SK-N-SH (cell line): ENCODE measurements around the gene GMPR. TPM values are rescaled to one million over a fixed set of nuclear protein-coding genes. Genes with fewer than 3 reads are reported as not detected.

ENCODE experiments used
- CTCF ChIA-PET: fragments of 300-600, 350-600 bp; formaldehyde crosslinking; extraction: SDS; loops from one replicate; lab custom pipeline; 2021; lab: Yijun Ruan, JAX
- POLR2A ChIA-PET: fragments of 350-600 bp; sonication (Branson Sonifier 250); formaldehyde crosslinking; extraction: SDS; loops from one replicate; lab custom pipeline; 2020; ENCODE audit warnings: antibody characterized with exemption, inconsistent platforms; lab: Yijun Ruan, JAX
- DNase-seq: peaks from one replicate; pipeline ENCODE4 v3.0.0; 2012
- H2AFZ ChIP-seq: fragments of 200-600 bp; sonication (generic); 2 replicates; pipeline ENCODE4 v1.8.1; 2016; ENCODE audit warnings: antibody characterized with exemption, mild to moderate bottlenecking, low read depth
- H3F3A ChIP-seq: fragments of 200-600 bp; sonication (generic); replicated peaks from 2 replicates; pipeline ENCODE3; 2016; ENCODE audit warnings: antibody characterized with exemption, mild to moderate bottlenecking; ENCODE audit not compliant: insufficient read depth
- H3K27ac ChIP-seq, 2 experiments: fragments of 200-500 bp in 1 of 2; fragments of 200-600 bp in 1 of 2; sonication (Bioruptor generic) in 1 of 2; sonication (generic), shearing (Covaris generic) in 1 of 2; 2 replicates each; pipeline versions ENCODE4 v1.5.1 to v1.6.1; 2014 to 2016; ENCODE audit warnings: low read depth in 2 of 2, inconsistent platforms in 1 of 2, low read length in 1 of 2, mild to moderate bottlenecking in 1 of 2, mixed read lengths in 1 of 2
- H3K27me3 ChIP-seq: fragments of 200-600 bp; sonication (generic), shearing (Covaris generic); 2 replicates; pipeline ENCODE4 v1.6.1; 2016; ENCODE audit warnings: mixed run types; ENCODE audit not compliant: insufficient read depth
- H3K36me3 ChIP-seq, 2 experiments: fragments of 200-500 bp in 1 of 2; fragments of 200-600 bp in 1 of 2; sonication (Bioruptor generic) in 1 of 2; sonication (generic) in 1 of 2; replicated peaks in 1 of 2; 2 replicates each; pipeline versions ENCODE3 to v1.5.1; 2014 to 2016; ENCODE audit warnings: low read length in 1 of 2, mild to moderate bottlenecking in 1 of 2; ENCODE audit not compliant: insufficient read depth in 2 of 2, control insufficient read depth in 1 of 2
- H3K4me1 ChIP-seq, 2 experiments: fragments of 200-500 bp in 1 of 2; fragments of 200-600 bp in 1 of 2; sonication (Bioruptor generic) in 1 of 2; sonication (generic), shearing (Covaris generic) in 1 of 2; 2 replicates each; pipeline versions ENCODE4 v1.5.1 to v1.6.1; 2014 to 2016; ENCODE audit warnings: low read depth in 1 of 2, low read length in 1 of 2, mixed run types in 1 of 2; ENCODE audit not compliant: insufficient read depth in 2 of 2, control insufficient read depth in 1 of 2
- H3K4me2 ChIP-seq: fragments of 200-600 bp; sonication (generic), shearing (Covaris generic); 2 replicates; pipeline ENCODE4 v1.6.1; 2017; ENCODE audit warnings: mixed run types
- H3K4me3 ChIP-seq, 2 experiments: fragments of 200-500 bp in 1 of 2; fragments of 200-600 bp in 1 of 2; sonication (Bioruptor generic) in 1 of 2; sonication (generic), shearing (Covaris generic) in 1 of 2; 2 replicates each; pipeline versions ENCODE4 v1.5.1 to v1.8.1; 2014 to 2016; ENCODE audit warnings: low read depth in 2 of 2, inconsistent platforms in 1 of 2, low read length in 1 of 2, mild to moderate bottlenecking in 1 of 2, mixed read lengths in 1 of 2, moderate library complexity in 1 of 2
- H3K79me2 ChIP-seq: fragments of 200-600 bp; sonication (generic); 2 replicates; pipeline ENCODE4 v1.8.1; 2017; ENCODE audit warnings: mild to moderate bottlenecking; ENCODE audit not compliant: insufficient read depth
- H3K9ac ChIP-seq: fragments of 200-600 bp; sonication (generic); 2 replicates; pipeline ENCODE4 v1.6.1; 2017; ENCODE audit warnings: mixed run types
- H3K9me2 ChIP-seq: fragments of 200-600 bp; sonication (generic); 2 replicates; pipeline ENCODE4 v1.6.1; 2017; ENCODE audit warnings: mixed run types
- H3K9me3 ChIP-seq: fragments of 200-600 bp; sonication (generic); 2 replicates; pipeline ENCODE4 v1.6.1; 2017; ENCODE audit warnings: mixed run types, mild to moderate bottlenecking, moderate library complexity
- H4K20me1 ChIP-seq: fragments of 200-600 bp; sonication (generic); 2 replicates; pipeline ENCODE4 v1.6.1; 2017; ENCODE audit warnings: mild to moderate bottlenecking, mixed run types; ENCODE audit not compliant: insufficient read depth
- CHD2 ChIP-seq: fragments of 150-350 bp; IDR thresholded peaks from 2 replicates; pipeline ENCODE4 v1.6.1; 2018; ENCODE audit warnings: low read length; ENCODE audit not compliant: partially characterized antibody
- CTCF ChIP-seq: fragments of 200-600 bp; sonication (generic); IDR thresholded peaks from 2 replicates; pipeline ENCODE4 v1.6.1; 2017; ENCODE audit warnings: antibody characterized with exemption, mild to moderate bottlenecking, moderate library complexity
- ELF1 ChIP-seq: IDR thresholded peaks from 2 replicates; pipeline ENCODE4 v1.4.0; 2012
- FOSL2 ChIP-seq: IDR thresholded peaks from 2 replicates; pipeline ENCODE4 v1.4.0; 2012; ENCODE audit warnings: low read depth, mild to moderate bottlenecking, moderate library complexity, borderline replicate concordance
- FOXJ3 ChIP-seq: sonication (generic); formaldehyde crosslinking; IDR thresholded peaks from 2 replicates; pipeline ENCODE4 v1.5.1; 2020; ENCODE audit warnings: mild to moderate bottlenecking, missing genetic modification reagents
- MAX ChIP-seq: IDR thresholded peaks from 2 replicates; pipeline ENCODE4 v1.4.0; 2012; ENCODE audit warnings: low read depth
- MXI1 ChIP-seq: IDR thresholded peaks from 2 replicates; pipeline ENCODE4 v1.6.1; 2012; ENCODE audit warnings: mild to moderate bottlenecking, low read depth, low read length, improper control_type of control experiment
- NFIC ChIP-seq: IDR thresholded peaks from 2 replicates; pipeline ENCODE4 v1.4.0; 2012; ENCODE audit warnings: borderline replicate concordance
- POLR2AphosphoS5 ChIP-seq: IDR thresholded peaks from 2 replicates; pipeline ENCODE4 v1.6.1; 2012; ENCODE audit warnings: low read depth, low read length
- RCOR1 ChIP-seq: fragments of 150-350 bp; IDR thresholded peaks from 2 replicates; pipeline ENCODE4 v1.6.1; 2017; ENCODE audit warnings: antibody characterized with exemption, low read length
- RXRA ChIP-seq: IDR thresholded peaks from 2 replicates; pipeline ENCODE4 v1.4.0; 2012; ENCODE audit warnings: low read depth, mild to moderate bottlenecking, borderline replicate concordance
- SMC3 ChIP-seq: IDR thresholded peaks from 2 replicates; pipeline ENCODE4 v1.6.1; 2012; ENCODE audit warnings: low read depth, low read length, improper control_type of control experiment
- YY1 ChIP-seq: IDR thresholded peaks from 2 replicates; pipeline ENCODE4 v1.4.0; 2012; ENCODE audit warnings: low read depth, mild to moderate bottlenecking
- ZBTB33 ChIP-seq: IDR thresholded peaks from 2 replicates; pipeline ENCODE4 v1.4.0; 2012; ENCODE audit warnings: low read depth, borderline replicate concordance
- WGBS: methylation state at CpG from one replicate; pipeline ENCODE4 v1.1.6; 2017; ENCODE audit warnings: low lambda C conversion rate; 5-methylcytosine and 5-hydroxymethylcytosine counted together
- polyA plus RNA-seq, 3 experiments: library from polyadenylated mRNA; depleted of rRNA; stranded (reverse); fragments of >200 nt; gene quantifications; 2 replicates each; pipeline ENCODE4 v1.2.3, GENCODE V29; 2012
- TF ChIP-seq, protein P1 (sequence below): fragments of 150-350 bp; IDR thresholded peaks from 2 replicates; pipeline ENCODE4 v1.6.1; 2016; ENCODE audit warnings: mild to moderate bottlenecking, low read depth, low read length
- TF ChIP-seq, protein P2 (sequence below): IDR thresholded peaks from 2 replicates; pipeline ENCODE4; 2012

The GMPR gene
- polyA plus RNA-seq, 1 of the 3 experiments (the other 2 are of a cell fraction) = 21.0 TPM

DNA sequence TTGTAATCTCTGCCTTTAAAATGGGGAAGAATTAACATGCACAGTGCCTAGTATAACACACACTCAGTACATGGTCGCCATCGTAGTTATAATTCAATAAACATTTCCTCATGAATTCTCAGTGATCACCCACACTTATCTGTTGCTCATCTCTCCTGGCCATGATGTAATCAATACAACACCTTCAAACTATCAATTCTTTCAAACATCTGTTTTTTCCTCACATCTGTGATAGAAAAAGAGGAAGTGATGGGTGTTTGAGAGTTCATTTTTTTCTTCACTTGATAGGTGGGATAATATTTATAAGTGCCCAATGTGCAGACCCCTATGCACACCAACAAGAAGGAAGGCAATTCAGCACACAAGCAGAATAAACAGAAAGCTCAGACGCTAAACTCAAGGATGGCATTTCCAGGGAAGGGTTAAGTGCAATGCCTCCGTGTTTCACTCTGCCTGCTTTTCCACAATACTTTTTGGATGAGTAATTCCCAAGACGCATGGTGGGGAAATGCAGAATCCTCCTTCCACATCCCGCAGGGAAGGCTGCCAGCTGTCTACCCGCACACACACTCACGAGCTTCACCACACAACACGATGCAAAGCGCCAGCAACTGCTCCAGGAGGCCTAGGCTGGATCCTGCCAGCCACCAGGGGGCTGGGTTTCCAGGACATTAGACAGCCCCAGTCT lies 100.3 kb downstream of the GMPR start (continued):
- peak; percentile 54 for TF ChIP-seq SMC3
- TF ChIP-seq ELF1 = no peak; the same call in 1 of the 2 replicates
- no peak for TF ChIP-seq CHD2
- peak; percentile 91 for TF ChIP-seq RXRA
- 0 out of 2 replicates have a peak, but pooled peaks have one; percentile 36 for TF ChIP-seq YY1
- TF ChIP-seq POLR2AphosphoS5 = peak; percentile 80
- TF ChIP-seq NFIC = peak; percentile 99
- peak; percentile 47 for TF ChIP-seq MXI1
- TF ChIP-seq, protein P1, sequence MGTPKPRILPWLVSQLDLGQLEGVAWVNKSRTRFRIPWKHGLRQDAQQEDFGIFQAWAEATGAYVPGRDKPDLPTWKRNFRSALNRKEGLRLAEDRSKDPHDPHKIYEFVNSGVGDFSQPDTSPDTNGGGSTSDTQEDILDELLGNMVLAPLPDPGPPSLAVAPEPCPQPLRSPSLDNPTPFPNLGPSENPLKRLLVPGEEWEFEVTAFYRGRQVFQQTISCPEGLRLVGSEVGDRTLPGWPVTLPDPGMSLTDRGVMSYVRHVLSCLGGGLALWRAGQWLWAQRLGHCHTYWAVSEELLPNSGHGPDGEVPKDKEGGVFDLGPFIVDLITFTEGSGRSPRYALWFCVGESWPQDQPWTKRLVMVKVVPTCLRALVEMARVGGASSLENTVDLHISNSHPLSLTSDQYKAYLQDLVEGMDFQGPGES = no peak
- TF ChIP-seq, protein P2, sequence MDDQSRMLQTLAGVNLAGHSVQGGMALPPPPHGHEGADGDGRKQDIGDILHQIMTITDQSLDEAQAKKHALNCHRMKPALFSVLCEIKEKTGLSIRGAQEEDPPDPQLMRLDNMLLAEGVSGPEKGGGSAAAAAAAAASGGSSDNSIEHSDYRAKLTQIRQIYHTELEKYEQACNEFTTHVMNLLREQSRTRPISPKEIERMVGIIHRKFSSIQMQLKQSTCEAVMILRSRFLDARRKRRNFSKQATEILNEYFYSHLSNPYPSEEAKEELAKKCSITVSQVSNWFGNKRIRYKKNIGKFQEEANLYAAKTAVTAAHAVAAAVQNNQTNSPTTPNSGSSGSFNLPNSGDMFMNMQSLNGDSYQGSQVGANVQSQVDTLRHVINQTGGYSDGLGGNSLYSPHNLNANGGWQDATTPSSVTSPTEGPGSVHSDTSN = peak; percentile 88

DNA sequence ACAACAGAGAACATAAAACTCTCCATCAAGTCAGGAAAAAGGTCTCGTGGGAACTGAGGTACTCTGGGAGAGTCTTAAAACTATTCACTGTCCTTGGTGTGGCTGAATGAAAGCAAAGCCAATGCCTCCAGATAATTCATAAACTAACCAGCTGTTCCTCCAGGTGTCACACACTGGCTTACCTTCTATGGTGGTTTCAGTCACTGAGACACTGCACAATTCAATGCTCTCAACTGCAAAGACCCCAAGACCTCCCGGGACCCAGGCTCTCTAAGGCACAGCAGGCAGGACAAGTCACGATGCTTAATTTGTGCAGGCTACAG lies 100.8 kb downstream of the GMPR start:
- Histone ChIP-seq H3K9me2 (no peaks in the 10 kb centered on the region), H3K36me3 (no peaks in the 10 kb centered on the region), H3K4me1 (peaks cover 39 to 54% of the 10 kb centered on the region in 2 experiments)
- no peak for DNase-seq
- TF ChIP-seq FOSL2 = no peak
- TF ChIP-seq FOXJ3 (CRISPR knock-in tag) = no peak
- TF ChIP-seq SMC3 = no peak
- no peak for TF ChIP-seq ZBTB33
- TF ChIP-seq, protein P2 = no peak
- TF ChIP-seq CTCF = no peak
- no peak for TF ChIP-seq RCOR1
- TF ChIP-seq MAX = no peak
- TF ChIP-seq, all 33 proteins: peak for 0
- Histone ChIP-seq H3K9ac (peak overlapping the region; percentile 20; the same call in 1 of the 2 replicates), H3K4me2 (peak overlapping the region; percentile 35), H3K27ac (peak overlapping the region; percentile 89 to 94), H3K27me3 (no peaks in the 10 kb centered on the region), H3F3A (peaks cover 36% of the 10 kb centered on the region), H4K20me1 (no peaks in the 10 kb centered on the region; the same call in 1 of the 2 replicates), H3K4me3 (no peak overlapping the region), H2AFZ (no peak overlapping the region), H3K79me2 (peaks cover 9% of the 10 kb centered on the region), H3K9me3 (no peaks in the 10 kb centered on the region)
- ChIA-PET POLR2A (interaction anchor here (0.6 kb wide), 1 partner anchor 36 kb away, joined by 3 read pairs; no protein-coding TSS in a partner anchor), CTCF (interaction anchor here (0.8 to 3.3 kb wide), 8 partner anchors 9 to 424 kb away, joined by 3 to 19 read pairs (median 4); no protein-coding TSS in a partner anchor)
- 67% methylated on average over 3 of the region's 3 CpGs for WGBS
